WTC11 (cell line): ENCODE measurements around the gene KBTBD7. TPM values are rescaled to one million over a fixed set of nuclear protein-coding genes. Genes with fewer than 3 reads are reported as not detected.

Experiments
- ATAC-seq: fragments of 200-7000 bp; cut with Tn5 transposase; 2 replicates; pipeline ENCODE4 v1.10.0; 2021; ENCODE audit warnings: mild to moderate bottlenecking, moderate library complexity
- CTCF ChIA-PET: fragments of 300-600 bp; sonication (Branson Sonifier 250); formaldehyde crosslinking; loops from one replicate; lab custom pipeline; 2021; ENCODE audit warnings: antibody characterized with exemption; lab: Charles Lee
- POLR2A ChIA-PET: fragments of 350-600 bp; sonication (Branson Sonifier 250); formaldehyde crosslinking; loops from one replicate; lab custom pipeline; 2021; ENCODE audit warnings: antibody characterized with exemption; lab: Charles Lee
- DNase-seq: peaks from one replicate; pipeline ENCODE4 v3.0.0; 2021; ENCODE audit warnings: low spot score
- H3K27ac Mint-ChIP-seq: 2 replicates; pipeline ENCODE4 v1.8.0; 2021; ENCODE audit warnings: mixed read lengths
- H3K27me3 Mint-ChIP-seq: 2 replicates; pipeline ENCODE4 v1.8.0; 2021; ENCODE audit warnings: low read depth, mild to moderate bottlenecking, moderate library complexity, mixed read lengths
- H3K36me3 Mint-ChIP-seq: 2 replicates; pipeline ENCODE4 v1.8.0; 2021; ENCODE audit warnings: mixed read lengths
- H3K4me1 Mint-ChIP-seq: 2 replicates; pipeline ENCODE4 v1.8.0; 2022; ENCODE audit warnings: mixed read lengths
- H3K4me3 Mint-ChIP-seq: 2 replicates; pipeline ENCODE4 v1.8.0; 2021; ENCODE audit warnings: mild to moderate bottlenecking, moderate library complexity, mixed read lengths
- H3K9me3 Mint-ChIP-seq: 2 replicates; pipeline ENCODE4 v1.8.0; 2021; ENCODE audit warnings: mixed read lengths
- KAT7 ChIP-seq: sonication (generic); formaldehyde crosslinking; IDR thresholded peaks from 2 replicates; pipeline ENCODE4 v1.8.1; 2023; ENCODE audit warnings: missing genetic modification reagents, mild to moderate bottlenecking, borderline replicate concordance
- NFE2L1 ChIP-seq: sonication (generic); formaldehyde crosslinking; IDR thresholded peaks from 2 replicates; pipeline ENCODE4 v1.8.1; 2023; ENCODE audit warnings: missing genetic modification reagents
- RELA ChIP-seq: sonication (generic); formaldehyde crosslinking; IDR thresholded peaks from 2 replicates; pipeline ENCODE4 v1.8.1; 2022; ENCODE audit warnings: missing genetic modification reagents, mild to moderate bottlenecking, borderline replicate concordance
- SMAD3 ChIP-seq: sonication (generic); formaldehyde crosslinking; IDR thresholded peaks from 2 replicates; pipeline ENCODE4 v1.8.0; 2022; ENCODE audit warnings: missing genetic modification reagents, mild to moderate bottlenecking, borderline replicate concordance
- total RNA-seq: library from RNA; stranded (reverse); gene quantifications from 3 replicates; pipeline ENCODE4 v1.2.3, GENCODE V29; 2021
- TF ChIP-seq, protein P1 (sequence below): sonication (generic); formaldehyde crosslinking; IDR thresholded peaks from 2 replicates; pipeline ENCODE4 v1.8.0; 2023; ENCODE audit warnings: missing genetic modification reagents, mild to moderate bottlenecking, borderline replicate concordance
- TF ChIP-seq, protein P2 (sequence below): sonication (generic); formaldehyde crosslinking; IDR thresholded peaks from 2 replicates; pipeline ENCODE4 v1.8.0; 2022; ENCODE audit warnings: mild to moderate bottlenecking, missing genetic modification reagents
- TF ChIP-seq, protein P3 (sequence below): sonication (generic); formaldehyde crosslinking; conservative IDR thresholded peaks from 2 replicates; pipeline ENCODE4 v1.8.1; 2022; ENCODE audit warnings: mild to moderate bottlenecking, missing genetic modification reagents
- TF ChIP-seq, protein P4 (sequence below): sonication (generic); formaldehyde crosslinking; IDR thresholded peaks from 2 replicates; pipeline ENCODE4 v1.8.1; 2023; ENCODE audit warnings: mild to moderate bottlenecking, missing genetic modification reagents, borderline replicate concordance
- TF ChIP-seq, protein P5 (sequence below): fragments of 250-450 bp; sonication (Bioruptor Pico); IDR thresholded peaks from 2 replicates; pipeline ENCODE4 v1.9.0; 2021; ENCODE audit warnings: mild to moderate bottlenecking
- TF ChIP-seq, protein P6 (sequence below): fragments of 250-450 bp; sonication (Bioruptor Pico); IDR thresholded peaks from 2 replicates; pipeline ENCODE4 v1.9.0; 2021; ENCODE audit warnings: mild to moderate bottlenecking, borderline replicate concordance
- TF ChIP-seq, protein P7 (sequence below): fragments of 200-600 bp; IDR thresholded peaks from 2 replicates; pipeline ENCODE4 v1.8.0; 2022; ENCODE audit warnings: antibody characterized with exemption
- TF ChIP-seq, protein P8 (sequence below): sonication (generic); formaldehyde crosslinking; IDR thresholded peaks from 2 replicates; pipeline ENCODE4 v1.8.1; 2023; ENCODE audit warnings: mild to moderate bottlenecking, missing genetic modification reagents, moderate library complexity
- TF ChIP-seq, protein P9 (sequence below): sonication (generic); formaldehyde crosslinking; IDR thresholded peaks from 2 replicates; pipeline ENCODE4 v1.8.0; 2022; ENCODE audit warnings: missing genetic modification reagents

Gene KBTBD7
- total RNA-seq, 1 experiment from 2014 or later: 15.7 TPM

DNA sequence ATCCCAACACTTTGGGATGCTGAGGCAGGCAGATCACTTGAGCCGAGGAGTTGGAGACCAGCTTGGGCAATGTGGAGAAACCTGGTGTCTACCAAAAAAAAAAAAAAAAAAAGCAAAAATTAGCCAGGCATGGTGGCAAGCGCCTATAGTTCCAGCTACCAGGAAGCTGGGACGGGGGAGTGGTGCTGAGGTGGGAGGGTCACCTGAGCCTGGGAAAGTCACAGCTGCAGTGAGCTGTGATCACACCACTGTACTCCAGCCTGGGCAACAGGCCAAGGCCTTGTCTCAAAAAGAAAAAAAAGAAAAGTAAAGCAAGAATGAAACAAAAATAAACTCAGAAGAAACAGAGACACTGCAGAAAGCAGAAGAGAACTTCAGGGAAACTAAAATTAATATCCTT lies 37.4 kb upstream of the KBTBD7 start (continued):
- TF ChIP-seq, protein P1, sequence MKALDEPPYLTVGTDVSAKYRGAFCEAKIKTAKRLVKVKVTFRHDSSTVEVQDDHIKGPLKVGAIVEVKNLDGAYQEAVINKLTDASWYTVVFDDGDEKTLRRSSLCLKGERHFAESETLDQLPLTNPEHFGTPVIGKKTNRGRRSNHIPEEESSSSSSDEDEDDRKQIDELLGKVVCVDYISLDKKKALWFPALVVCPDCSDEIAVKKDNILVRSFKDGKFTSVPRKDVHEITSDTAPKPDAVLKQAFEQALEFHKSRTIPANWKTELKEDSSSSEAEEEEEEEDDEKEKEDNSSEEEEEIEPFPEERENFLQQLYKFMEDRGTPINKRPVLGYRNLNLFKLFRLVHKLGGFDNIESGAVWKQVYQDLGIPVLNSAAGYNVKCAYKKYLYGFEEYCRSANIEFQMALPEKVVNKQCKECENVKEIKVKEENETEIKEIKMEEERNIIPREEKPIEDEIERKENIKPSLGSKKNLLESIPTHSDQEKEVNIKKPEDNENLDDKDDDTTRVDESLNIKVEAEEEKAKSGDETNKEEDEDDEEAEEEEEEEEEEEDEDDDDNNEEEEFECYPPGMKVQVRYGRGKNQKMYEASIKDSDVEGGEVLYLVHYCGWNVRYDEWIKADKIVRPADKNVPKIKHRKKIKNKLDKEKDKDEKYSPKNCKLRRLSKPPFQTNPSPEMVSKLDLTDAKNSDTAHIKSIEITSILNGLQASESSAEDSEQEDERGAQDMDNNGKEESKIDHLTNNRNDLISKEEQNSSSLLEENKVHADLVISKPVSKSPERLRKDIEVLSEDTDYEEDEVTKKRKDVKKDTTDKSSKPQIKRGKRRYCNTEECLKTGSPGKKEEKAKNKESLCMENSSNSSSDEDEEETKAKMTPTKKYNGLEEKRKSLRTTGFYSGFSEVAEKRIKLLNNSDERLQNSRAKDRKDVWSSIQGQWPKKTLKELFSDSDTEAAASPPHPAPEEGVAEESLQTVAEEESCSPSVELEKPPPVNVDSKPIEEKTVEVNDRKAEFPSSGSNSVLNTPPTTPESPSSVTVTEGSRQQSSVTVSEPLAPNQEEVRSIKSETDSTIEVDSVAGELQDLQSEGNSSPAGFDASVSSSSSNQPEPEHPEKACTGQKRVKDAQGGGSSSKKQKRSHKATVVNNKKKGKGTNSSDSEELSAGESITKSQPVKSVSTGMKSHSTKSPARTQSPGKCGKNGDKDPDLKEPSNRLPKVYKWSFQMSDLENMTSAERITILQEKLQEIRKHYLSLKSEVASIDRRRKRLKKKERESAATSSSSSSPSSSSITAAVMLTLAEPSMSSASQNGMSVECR (CRISPR knock-in tag): no peak
- TF ChIP-seq RELA (CRISPR knock-in tag): no peak
- TF ChIP-seq, protein P2, sequence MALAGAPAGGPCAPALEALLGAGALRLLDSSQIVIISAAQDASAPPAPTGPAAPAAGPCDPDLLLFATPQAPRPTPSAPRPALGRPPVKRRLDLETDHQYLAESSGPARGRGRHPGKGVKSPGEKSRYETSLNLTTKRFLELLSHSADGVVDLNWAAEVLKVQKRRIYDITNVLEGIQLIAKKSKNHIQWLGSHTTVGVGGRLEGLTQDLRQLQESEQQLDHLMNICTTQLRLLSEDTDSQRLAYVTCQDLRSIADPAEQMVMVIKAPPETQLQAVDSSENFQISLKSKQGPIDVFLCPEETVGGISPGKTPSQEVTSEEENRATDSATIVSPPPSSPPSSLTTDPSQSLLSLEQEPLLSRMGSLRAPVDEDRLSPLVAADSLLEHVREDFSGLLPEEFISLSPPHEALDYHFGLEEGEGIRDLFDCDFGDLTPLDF: no peak
- TF ChIP-seq, protein P3, sequence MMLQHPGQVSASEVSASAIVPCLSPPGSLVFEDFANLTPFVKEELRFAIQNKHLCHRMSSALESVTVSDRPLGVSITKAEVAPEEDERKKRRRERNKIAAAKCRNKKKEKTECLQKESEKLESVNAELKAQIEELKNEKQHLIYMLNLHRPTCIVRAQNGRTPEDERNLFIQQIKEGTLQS (CRISPR knock-in tag): no peak
- TF ChIP-seq, protein P4, sequence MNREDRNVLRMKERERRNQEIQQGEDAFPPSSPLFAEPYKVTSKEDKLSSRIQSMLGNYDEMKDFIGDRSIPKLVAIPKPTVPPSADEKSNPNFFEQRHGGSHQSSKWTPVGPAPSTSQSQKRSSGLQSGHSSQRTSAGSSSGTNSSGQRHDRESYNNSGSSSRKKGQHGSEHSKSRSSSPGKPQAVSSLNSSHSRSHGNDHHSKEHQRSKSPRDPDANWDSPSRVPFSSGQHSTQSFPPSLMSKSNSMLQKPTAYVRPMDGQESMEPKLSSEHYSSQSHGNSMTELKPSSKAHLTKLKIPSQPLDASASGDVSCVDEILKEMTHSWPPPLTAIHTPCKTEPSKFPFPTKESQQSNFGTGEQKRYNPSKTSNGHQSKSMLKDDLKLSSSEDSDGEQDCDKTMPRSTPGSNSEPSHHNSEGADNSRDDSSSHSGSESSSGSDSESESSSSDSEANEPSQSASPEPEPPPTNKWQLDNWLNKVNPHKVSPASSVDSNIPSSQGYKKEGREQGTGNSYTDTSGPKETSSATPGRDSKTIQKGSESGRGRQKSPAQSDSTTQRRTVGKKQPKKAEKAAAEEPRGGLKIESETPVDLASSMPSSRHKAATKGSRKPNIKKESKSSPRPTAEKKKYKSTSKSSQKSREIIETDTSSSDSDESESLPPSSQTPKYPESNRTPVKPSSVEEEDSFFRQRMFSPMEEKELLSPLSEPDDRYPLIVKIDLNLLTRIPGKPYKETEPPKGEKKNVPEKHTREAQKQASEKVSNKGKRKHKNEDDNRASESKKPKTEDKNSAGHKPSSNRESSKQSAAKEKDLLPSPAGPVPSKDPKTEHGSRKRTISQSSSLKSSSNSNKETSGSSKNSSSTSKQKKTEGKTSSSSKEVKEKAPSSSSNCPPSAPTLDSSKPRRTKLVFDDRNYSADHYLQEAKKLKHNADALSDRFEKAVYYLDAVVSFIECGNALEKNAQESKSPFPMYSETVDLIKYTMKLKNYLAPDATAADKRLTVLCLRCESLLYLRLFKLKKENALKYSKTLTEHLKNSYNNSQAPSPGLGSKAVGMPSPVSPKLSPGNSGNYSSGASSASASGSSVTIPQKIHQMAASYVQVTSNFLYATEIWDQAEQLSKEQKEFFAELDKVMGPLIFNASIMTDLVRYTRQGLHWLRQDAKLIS (CRISPR knock-in tag): no peak
- TF ChIP-seq, protein P5, sequence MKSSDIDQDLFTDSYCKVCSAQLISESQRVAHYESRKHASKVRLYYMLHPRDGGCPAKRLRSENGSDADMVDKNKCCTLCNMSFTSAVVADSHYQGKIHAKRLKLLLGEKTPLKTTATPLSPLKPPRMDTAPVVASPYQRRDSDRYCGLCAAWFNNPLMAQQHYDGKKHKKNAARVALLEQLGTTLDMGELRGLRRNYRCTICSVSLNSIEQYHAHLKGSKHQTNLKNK (CRISPR knock-in tag): no peak
- no peak for TF ChIP-seq KAT7 (CRISPR knock-in tag)
- TF ChIP-seq SMAD3 (CRISPR knock-in tag): no peak
- TF ChIP-seq, protein P6, sequence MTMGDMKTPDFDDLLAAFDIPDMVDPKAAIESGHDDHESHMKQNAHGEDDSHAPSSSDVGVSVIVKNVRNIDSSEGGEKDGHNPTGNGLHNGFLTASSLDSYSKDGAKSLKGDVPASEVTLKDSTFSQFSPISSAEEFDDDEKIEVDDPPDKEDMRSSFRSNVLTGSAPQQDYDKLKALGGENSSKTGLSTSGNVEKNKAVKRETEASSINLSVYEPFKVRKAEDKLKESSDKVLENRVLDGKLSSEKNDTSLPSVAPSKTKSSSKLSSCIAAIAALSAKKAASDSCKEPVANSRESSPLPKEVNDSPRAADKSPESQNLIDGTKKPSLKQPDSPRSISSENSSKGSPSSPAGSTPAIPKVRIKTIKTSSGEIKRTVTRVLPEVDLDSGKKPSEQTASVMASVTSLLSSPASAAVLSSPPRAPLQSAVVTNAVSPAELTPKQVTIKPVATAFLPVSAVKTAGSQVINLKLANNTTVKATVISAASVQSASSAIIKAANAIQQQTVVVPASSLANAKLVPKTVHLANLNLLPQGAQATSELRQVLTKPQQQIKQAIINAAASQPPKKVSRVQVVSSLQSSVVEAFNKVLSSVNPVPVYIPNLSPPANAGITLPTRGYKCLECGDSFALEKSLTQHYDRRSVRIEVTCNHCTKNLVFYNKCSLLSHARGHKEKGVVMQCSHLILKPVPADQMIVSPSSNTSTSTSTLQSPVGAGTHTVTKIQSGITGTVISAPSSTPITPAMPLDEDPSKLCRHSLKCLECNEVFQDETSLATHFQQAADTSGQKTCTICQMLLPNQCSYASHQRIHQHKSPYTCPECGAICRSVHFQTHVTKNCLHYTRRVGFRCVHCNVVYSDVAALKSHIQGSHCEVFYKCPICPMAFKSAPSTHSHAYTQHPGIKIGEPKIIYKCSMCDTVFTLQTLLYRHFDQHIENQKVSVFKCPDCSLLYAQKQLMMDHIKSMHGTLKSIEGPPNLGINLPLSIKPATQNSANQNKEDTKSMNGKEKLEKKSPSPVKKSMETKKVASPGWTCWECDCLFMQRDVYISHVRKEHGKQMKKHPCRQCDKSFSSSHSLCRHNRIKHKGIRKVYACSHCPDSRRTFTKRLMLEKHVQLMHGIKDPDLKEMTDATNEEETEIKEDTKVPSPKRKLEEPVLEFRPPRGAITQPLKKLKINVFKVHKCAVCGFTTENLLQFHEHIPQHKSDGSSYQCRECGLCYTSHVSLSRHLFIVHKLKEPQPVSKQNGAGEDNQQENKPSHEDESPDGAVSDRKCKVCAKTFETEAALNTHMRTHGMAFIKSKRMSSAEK: no peak

DNA sequence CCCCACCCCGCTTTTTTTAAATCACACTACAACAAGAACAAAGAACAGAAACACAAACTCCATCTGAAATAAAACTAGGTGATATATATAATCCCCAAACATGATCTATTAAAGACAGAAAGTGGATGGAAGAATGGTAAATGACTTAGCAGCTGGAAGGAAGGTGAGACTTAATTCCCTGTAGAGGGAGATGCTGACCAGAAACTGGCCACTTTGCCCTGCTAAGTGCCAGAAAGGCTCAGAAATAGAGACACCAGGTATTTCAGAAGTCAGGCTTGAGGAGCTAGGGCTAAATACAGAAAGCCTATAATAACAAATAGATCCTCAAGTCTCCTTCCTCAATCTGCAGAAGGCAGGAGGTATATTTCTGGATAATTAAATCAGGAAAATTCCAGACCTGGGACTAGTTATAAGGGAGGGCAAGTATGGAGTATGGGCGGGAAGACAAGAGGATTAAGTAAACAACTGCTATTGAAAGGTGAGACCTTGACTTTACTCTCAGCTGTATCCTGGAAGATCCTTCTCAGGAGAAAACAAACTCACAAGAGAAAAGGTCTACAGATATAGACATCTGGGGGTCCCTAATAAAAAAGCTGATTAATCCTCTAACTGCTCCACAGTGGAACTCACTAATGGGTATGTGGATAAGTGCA lies 36.8 kb upstream of the KBTBD7 start:
- POLR2A ChIA-PET: no interaction called here
- Mint-ChIP-seq H3K27me3 (no peaks in the 10 kb centered on the region), H3K27ac (peak overlapping the region; percentile 20), H3K9me3 (no peaks in the 10 kb centered on the region), H3K36me3 (peaks cover 8% of the 10 kb centered on the region), H3K4me3 (no peak overlapping the region), H3K4me1 (peaks cover 10% of the 10 kb centered on the region)
- ATAC-seq: peak; percentile 30; the same call in 1 of the 2 replicates
- CTCF ChIA-PET: interaction anchor here (0.8 to 1.4 kb wide), 2 partner anchors 8 to 15 kb away, joined by 4 to 5 read pairs; no protein-coding TSS in a partner anchor
- no peak for DNase-seq
- no peak for TF ChIP-seq NFE2L1 (CRISPR knock-in tag)
- TF ChIP-seq, protein P7, sequence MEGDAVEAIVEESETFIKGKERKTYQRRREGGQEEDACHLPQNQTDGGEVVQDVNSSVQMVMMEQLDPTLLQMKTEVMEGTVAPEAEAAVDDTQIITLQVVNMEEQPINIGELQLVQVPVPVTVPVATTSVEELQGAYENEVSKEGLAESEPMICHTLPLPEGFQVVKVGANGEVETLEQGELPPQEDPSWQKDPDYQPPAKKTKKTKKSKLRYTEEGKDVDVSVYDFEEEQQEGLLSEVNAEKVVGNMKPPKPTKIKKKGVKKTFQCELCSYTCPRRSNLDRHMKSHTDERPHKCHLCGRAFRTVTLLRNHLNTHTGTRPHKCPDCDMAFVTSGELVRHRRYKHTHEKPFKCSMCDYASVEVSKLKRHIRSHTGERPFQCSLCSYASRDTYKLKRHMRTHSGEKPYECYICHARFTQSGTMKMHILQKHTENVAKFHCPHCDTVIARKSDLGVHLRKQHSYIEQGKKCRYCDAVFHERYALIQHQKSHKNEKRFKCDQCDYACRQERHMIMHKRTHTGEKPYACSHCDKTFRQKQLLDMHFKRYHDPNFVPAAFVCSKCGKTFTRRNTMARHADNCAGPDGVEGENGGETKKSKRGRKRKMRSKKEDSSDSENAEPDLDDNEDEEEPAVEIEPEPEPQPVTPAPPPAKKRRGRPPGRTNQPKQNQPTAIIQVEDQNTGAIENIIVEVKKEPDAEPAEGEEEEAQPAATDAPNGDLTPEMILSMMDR: no peak
- TF ChIP-seq, protein P8, sequence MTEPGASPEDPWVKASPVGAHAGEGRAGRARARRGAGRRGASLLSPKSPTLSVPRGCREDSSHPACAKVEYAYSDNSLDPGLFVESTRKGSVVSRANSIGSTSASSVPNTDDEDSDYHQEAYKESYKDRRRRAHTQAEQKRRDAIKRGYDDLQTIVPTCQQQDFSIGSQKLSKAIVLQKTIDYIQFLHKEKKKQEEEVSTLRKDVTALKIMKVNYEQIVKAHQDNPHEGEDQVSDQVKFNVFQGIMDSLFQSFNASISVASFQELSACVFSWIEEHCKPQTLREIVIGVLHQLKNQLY (CRISPR knock-in tag): no peak
- TF ChIP-seq, protein P9, sequence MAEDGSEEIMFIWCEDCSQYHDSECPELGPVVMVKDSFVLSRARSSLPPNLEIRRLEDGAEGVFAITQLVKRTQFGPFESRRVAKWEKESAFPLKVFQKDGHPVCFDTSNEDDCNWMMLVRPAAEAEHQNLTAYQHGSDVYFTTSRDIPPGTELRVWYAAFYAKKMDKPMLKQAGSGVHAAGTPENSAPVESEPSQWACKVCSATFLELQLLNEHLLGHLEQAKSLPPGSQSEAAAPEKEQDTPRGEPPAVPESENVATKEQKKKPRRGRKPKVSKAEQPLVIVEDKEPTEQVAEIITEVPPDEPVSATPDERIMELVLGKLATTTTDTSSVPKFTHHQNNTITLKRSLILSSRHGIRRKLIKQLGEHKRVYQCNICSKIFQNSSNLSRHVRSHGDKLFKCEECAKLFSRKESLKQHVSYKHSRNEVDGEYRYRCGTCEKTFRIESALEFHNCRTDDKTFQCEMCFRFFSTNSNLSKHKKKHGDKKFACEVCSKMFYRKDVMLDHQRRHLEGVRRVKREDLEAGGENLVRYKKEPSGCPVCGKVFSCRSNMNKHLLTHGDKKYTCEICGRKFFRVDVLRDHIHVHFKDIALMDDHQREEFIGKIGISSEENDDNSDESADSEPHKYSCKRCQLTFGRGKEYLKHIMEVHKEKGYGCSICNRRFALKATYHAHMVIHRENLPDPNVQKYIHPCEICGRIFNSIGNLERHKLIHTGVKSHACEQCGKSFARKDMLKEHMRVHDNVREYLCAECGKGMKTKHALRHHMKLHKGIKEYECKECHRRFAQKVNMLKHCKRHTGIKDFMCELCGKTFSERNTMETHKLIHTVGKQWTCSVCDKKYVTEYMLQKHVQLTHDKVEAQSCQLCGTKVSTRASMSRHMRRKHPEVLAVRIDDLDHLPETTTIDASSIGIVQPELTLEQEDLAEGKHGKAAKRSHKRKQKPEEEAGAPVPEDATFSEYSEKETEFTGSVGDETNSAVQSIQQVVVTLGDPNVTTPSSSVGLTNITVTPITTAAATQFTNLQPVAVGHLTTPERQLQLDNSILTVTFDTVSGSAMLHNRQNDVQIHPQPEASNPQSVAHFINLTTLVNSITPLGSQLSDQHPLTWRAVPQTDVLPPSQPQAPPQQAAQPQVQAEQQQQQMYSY (CRISPR knock-in tag): no peak
